Endothelial cell of umbilical vein (primary cell): ENCODE results near the gene GNB1. TPM values are rescaled to one million over a fixed set of nuclear protein-coding genes. Genes with fewer than 3 reads are reported as not detected.

ENCODE experiments used
- BruUV-seq: library from RNA; stranded (reverse); fragments of 400-500 nt; replicated peaks from 2 replicates; lab custom pipeline; 2021; lab: Mats Ljungman, UMichigan
- CTCF ChIA-PET: fragments of 300-600, 350-600 bp; sonication (Branson Sonifier 250); formaldehyde crosslinking; loops from one replicate; lab custom pipeline; 2021; ENCODE audit warnings: antibody characterized with exemption, inconsistent platforms; lab: Charles Lee
- POLR2A ChIA-PET: fragments of 300-600, 350-600 bp; sonication (Branson Sonifier 250); formaldehyde crosslinking; loops from one replicate; lab custom pipeline; 2021; ENCODE audit warnings: antibody characterized with exemption, inconsistent platforms; lab: Charles Lee
- DNase-seq: peaks from one replicate; pipeline ENCODE4 v3.0.0-alpha.2; 2011; ENCODE audit warnings: low read depth, low spot score
- FAIRE-seq: peaks from 2 replicates; lab custom pipeline; 2011; peaks lifted over from hg19 to GRCh38; lab: Jason Lieb, UNC
- H2AFZ ChIP-seq: 2 replicates; pipeline ENCODE4 v1.6.0; 2012; ENCODE audit warnings: low read depth, low read length, control low read depth, inconsistent platforms
- H3K27ac ChIP-seq: 2 replicates; pipeline ENCODE4 v1.5.1; 2011; ENCODE audit warnings: low read depth, mild to moderate bottlenecking, control low read depth, low read length, moderate library complexity; ENCODE audit not compliant: insufficient read depth
- H3K27me3 ChIP-seq, 2 experiments: 2 replicates each; pipeline versions ENCODE4 v1.6.0 to v1.6.1; 2011; ENCODE audit warnings: low read length in 2 of 2, mixed read lengths in 1 of 2; ENCODE audit not compliant: control insufficient read depth in 2 of 2, insufficient read depth in 2 of 2
- H3K36me3 ChIP-seq, 2 experiments: 2 replicates in 1 of 2; 3 replicates in 1 of 2; pipeline ENCODE4 v1.5.1; 2011; ENCODE audit warnings: low read length in 2 of 2, mild to moderate bottlenecking in 1 of 2, moderate library complexity in 1 of 2; ENCODE audit not compliant: control insufficient read depth in 2 of 2, insufficient read depth in 2 of 2; ENCODE audit errors: extremely low read depth in 1 of 2
- H3K4me1 ChIP-seq: 3 replicates; pipeline ENCODE4 v1.5.1; 2011; ENCODE audit warnings: mild to moderate bottlenecking, low read length; ENCODE audit not compliant: control insufficient read depth, insufficient read depth; ENCODE audit errors: extremely low read depth
- H3K4me2 ChIP-seq: 2 replicates; pipeline ENCODE4 v1.6.1; 2011; ENCODE audit warnings: low read length, control low read depth, mixed read lengths; ENCODE audit not compliant: insufficient read depth
- H3K4me3 ChIP-seq, 3 experiments: fragments of 200-600 bp in 1 of 3; sonication (generic), shearing (Covaris generic) in 1 of 3; replicated peaks in 1 of 3; 2 replicates each; pipeline ENCODE4 v1.5.1; 2011 to 2016; ENCODE audit warnings: control low read depth in 3 of 3, low read length in 3 of 3, mild to moderate bottlenecking in 2 of 3, inconsistent platforms in 1 of 3, low read depth in 1 of 3, moderate library complexity in 1 of 3; ENCODE audit not compliant: insufficient read depth in 1 of 3
- H3K79me2 ChIP-seq: 2 replicates; pipeline ENCODE4 v1.6.0; 2012; ENCODE audit warnings: low read length, inconsistent platforms; ENCODE audit not compliant: control insufficient read depth, insufficient read depth
- H3K9ac ChIP-seq: replicated peaks from 2 replicates; pipeline ENCODE3; 2011; ENCODE audit warnings: low read length, control low read depth; ENCODE audit not compliant: insufficient read depth; ENCODE audit errors: extremely low read depth
- H3K9me1 ChIP-seq: replicated peaks from 3 replicates; pipeline ENCODE4 v1.6.0; 2011; ENCODE audit warnings: mild to moderate bottlenecking, low read length; ENCODE audit not compliant: control insufficient read depth, insufficient read depth; ENCODE audit errors: extremely low read depth
- H3K9me3 ChIP-seq: replicated peaks from 2 replicates; pipeline ENCODE4 v1.5.1; 2012; ENCODE audit warnings: low read length, inconsistent platforms; ENCODE audit not compliant: control insufficient read depth, insufficient read depth
- H4K20me1 ChIP-seq: replicated peaks from 2 replicates; pipeline ENCODE3; 2011; ENCODE audit warnings: mild to moderate bottlenecking, low read length; ENCODE audit not compliant: control insufficient read depth, insufficient read depth; ENCODE audit errors: extremely low read depth
- EZH2 ChIP-seq: IDR thresholded peaks from 2 replicates; pipeline ENCODE4 v1.6.1; 2012; ENCODE audit warnings: borderline replicate concordance, low read depth, mild to moderate bottlenecking, moderate library complexity, low read length, inconsistent platforms; ENCODE audit not compliant: severe bottlenecking
- FOS ChIP-seq: IDR thresholded peaks from 2 replicates; pipeline ENCODE4 v1.6.1; 2011; ENCODE audit warnings: mild to moderate bottlenecking, low read length, moderate library complexity, borderline replicate concordance; ENCODE audit not compliant: insufficient read depth
- GATA2 ChIP-seq: IDR thresholded peaks from 2 replicates; pipeline ENCODE4 v1.7.0; 2011; ENCODE audit warnings: low read depth, mild to moderate bottlenecking, moderate library complexity, mixed read lengths, low read length; ENCODE audit not compliant: insufficient read length, insufficient read depth
- JUN ChIP-seq: IDR thresholded peaks from 2 replicates; pipeline ENCODE4 v1.6.1; 2011; ENCODE audit warnings: borderline replicate concordance, low read depth; ENCODE audit not compliant: insufficient read length, insufficient read depth
- MAX ChIP-seq: IDR thresholded peaks from 2 replicates; pipeline ENCODE4 v1.6.1; 2011; ENCODE audit not compliant: insufficient read depth, insufficient read length
- MYC ChIP-seq: IDR thresholded peaks from one replicate; pipeline ENCODE4 v1.6.1; 2011; ENCODE audit warnings: mild to moderate bottlenecking, low read depth, low read length
- POLR2A ChIP-seq: IDR thresholded peaks from 2 replicates; pipeline ENCODE4 v1.6.1; 2012; ENCODE audit warnings: low read depth, mild to moderate bottlenecking, control low read depth, low read length
- POLR2AphosphoS5 ChIP-seq: IDR thresholded peaks from 2 replicates; pipeline ENCODE4 v1.6.1; 2012; ENCODE audit warnings: low read depth, mild to moderate bottlenecking, control low read depth, low read length, moderate library complexity; ENCODE audit not compliant: insufficient read depth
- dilution Hi-C: fragments of 300-500 bp; cut with MboI; formaldehyde crosslinking; loops from one replicate; pipeline ENCODE4 v1.15.0; 2019; ENCODE audit warnings: low sequenced_read_pairs; ENCODE audit not compliant: extremely low pct_ligation_motif_present
- intact Hi-C: fragments of 100-400 bp; cut with micrococcal nuclease; formaldehyde crosslinking; loops from one replicate; pipeline ENCODE4 v1.10.0; 2022
- polyA plus RNA-seq, 4 experiments: library from polyadenylated mRNA; depleted of rRNA in 3 of 4; stranded (reverse) in 3 of 4; unstranded in 1 of 4; fragments of >200 nt; gene quantifications; 2 replicates each; pipeline versions ENCODE4 v1.2.1 to v1.2.3, GENCODE V29; 2011 to 2012; ENCODE audit warnings: missing spikeins in 1 of 4
- total RNA-seq: library from RNA; stranded (reverse); gene quantifications from 2 replicates; pipeline ENCODE4 v1.2.3, GENCODE V29; 2021
- TF ChIP-seq, protein P1 (sequence below), 2 donors: IDR thresholded peaks; 1 replicate in 1 of 2; 2 replicates in 1 of 2; pipeline ENCODE4 v1.5.1; 2011; ENCODE audit warnings: low read length in 2 of 2, mild to moderate bottlenecking in 2 of 2, moderate library complexity in 2 of 2, control low read depth in 1 of 2, inconsistent platforms in 1 of 2, low read depth in 1 of 2; ENCODE audit not compliant: insufficient read depth in 1 of 2; ENCODE audit errors: extremely low read depth in 1 of 2

The GNB1 gene
- total and polyA plus RNA-seq, 2 donors (not counting 3 experiments of a cell fraction or from before 2014, with no cell fraction given): 501 to 529 TPM

DNA sequence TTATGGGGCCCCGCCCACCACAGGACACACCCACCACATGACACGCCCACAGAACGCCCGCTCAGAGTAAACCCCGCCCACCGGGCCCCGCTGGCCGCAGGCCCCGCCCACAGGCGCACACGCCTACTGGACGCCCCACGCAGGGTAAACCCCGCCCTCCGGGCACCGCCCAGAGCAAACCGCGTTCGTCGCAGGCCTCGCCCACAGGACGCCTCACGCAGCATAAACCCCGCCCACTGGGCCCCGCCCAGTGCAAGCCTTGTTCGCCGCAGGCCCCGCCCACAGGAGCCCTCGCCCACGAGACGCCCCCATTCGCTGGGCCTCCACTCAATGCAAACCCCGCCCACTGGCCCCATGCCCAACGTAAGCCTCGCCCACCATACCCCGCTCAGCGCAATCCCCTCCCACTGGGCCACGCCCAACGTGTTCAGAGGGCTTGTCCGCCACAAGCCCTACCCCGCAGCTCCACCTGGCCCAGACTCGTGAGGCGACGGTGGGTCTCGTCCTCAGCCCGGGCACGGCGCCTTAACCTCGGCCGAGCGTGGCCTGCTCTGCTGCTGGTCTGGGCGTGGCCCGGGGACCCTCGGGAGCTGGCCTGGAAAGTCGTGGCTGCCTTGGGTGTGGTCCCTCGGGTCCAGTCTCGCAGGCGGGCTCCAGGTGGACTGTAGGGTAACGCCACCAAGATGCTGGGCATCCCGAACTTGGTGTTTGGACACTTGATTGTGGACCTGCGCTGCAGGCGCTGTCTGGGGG, 28.6 kb upstream of the GNB1 start:
- no peak overlapping the region for H3K9ac ChIP-seq
- no peak overlapping the region for H3K27ac ChIP-seq
- no peaks in the 10 kb centered on the region for H3K36me3 ChIP-seq
- H2AFZ ChIP-seq: peak overlapping the region; percentile 88
- H3K9me1 ChIP-seq: no peaks in the 10 kb centered on the region
- DNase-seq (peak; percentile 98), FAIRE-seq (peak; percentile 99)
- POLR2A ChIA-PET: no interaction called here
- no peaks in the 10 kb centered on the region for H3K27me3 ChIP-seq
- H3K79me2 ChIP-seq: no peaks in the 10 kb centered on the region
- H3K4me3 ChIP-seq: peak overlapping the region in 2 of 3 experiments; percentile 40 to 42
- no peaks in the 10 kb centered on the region for H4K20me1 ChIP-seq
- CTCF ChIA-PET: interaction anchor here (1.1 kb wide), 1 partner anchor 11 kb away, joined by 4 read pairs; no protein-coding TSS in a partner anchor
- peak overlapping the region; percentile 52 for H3K4me2 ChIP-seq
- no peaks in the 10 kb centered on the region for H3K9me3 ChIP-seq
- BruUV-seq: no TSS peak
- TF ChIP-seq MAX: peak; percentile 26
- TF ChIP-seq JUN: no peak
- H3K4me1 ChIP-seq: peaks cover 5% of the 10 kb centered on the region
- dilution Hi-C loops (no loop called here), intact Hi-C loops (loop anchor here (1.0 to 10.0 kb wide), 2 partner anchors 10 to 215 kb away; no protein-coding TSS in a partner anchor)

- DNase-seq: no peak
- TF ChIP-seq POLR2A: no peak
- TF ChIP-seq POLR2AphosphoS5: no peak
- TF ChIP-seq JUN: no peak
- no peak for TF ChIP-seq MYC
- no peak for TF ChIP-seq GATA2
- TF ChIP-seq EZH2: no peak
- TF ChIP-seq FOS: no peak
- TF ChIP-seq, protein P1, sequence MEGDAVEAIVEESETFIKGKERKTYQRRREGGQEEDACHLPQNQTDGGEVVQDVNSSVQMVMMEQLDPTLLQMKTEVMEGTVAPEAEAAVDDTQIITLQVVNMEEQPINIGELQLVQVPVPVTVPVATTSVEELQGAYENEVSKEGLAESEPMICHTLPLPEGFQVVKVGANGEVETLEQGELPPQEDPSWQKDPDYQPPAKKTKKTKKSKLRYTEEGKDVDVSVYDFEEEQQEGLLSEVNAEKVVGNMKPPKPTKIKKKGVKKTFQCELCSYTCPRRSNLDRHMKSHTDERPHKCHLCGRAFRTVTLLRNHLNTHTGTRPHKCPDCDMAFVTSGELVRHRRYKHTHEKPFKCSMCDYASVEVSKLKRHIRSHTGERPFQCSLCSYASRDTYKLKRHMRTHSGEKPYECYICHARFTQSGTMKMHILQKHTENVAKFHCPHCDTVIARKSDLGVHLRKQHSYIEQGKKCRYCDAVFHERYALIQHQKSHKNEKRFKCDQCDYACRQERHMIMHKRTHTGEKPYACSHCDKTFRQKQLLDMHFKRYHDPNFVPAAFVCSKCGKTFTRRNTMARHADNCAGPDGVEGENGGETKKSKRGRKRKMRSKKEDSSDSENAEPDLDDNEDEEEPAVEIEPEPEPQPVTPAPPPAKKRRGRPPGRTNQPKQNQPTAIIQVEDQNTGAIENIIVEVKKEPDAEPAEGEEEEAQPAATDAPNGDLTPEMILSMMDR (IDR thresholded peaks at IDR 0.05; ENCODE audit: extremely low read depth in 1 of 2, insufficient read depth in 1 of 2, low read depth in 1 of 2, low read length in 2 of 2): no peak
- BruUV-seq: no TSS peak
- no peaks in the 10 kb centered on the region for H3K36me3 ChIP-seq
- dilution Hi-C loops (no loop called here), intact Hi-C loops (loop anchor here (1.0 to 10.0 kb wide), 2 partner anchors 10 to 216 kb away; no protein-coding TSS in a partner anchor)
- H2AFZ ChIP-seq: peak within 1 kb of the TSS; percentile 88
- H3K27me3 ChIP-seq: no peaks in the 10 kb centered on the region
- no peaks in the 10 kb centered on the region for H3K9me3 ChIP-seq
- FAIRE-seq: no peak
- H4K20me1 ChIP-seq: no peaks in the 10 kb centered on the region
- H3K27ac ChIP-seq: no peak within 1 kb of the TSS
- H3K4me2 ChIP-seq: peak within 1 kb of the TSS; percentile 52
- POLR2A ChIA-PET: no interaction called here
- H3K4me3 ChIP-seq: peak within 1 kb of the TSS; percentile 29 to 42 (median 40)
- peak within 1 kb of the TSS; percentile 29 for H3K9ac ChIP-seq
- CTCF ChIA-PET: interaction anchor here (1.1 to 2.3 kb wide), 2 partner anchors 10 kb away, joined by 4 to 7 read pairs; no protein-coding TSS in a partner anchor
- no peaks in the 10 kb centered on the region for H3K9me1 ChIP-seq
- H3K4me1 ChIP-seq: peaks cover 5% of the 10 kb centered on the region
- H3K79me2 ChIP-seq: no peaks in the 10 kb centered on the region
Observed at GRCh38 chr1:1918901-1919303, 28.0 kb upstream of the GNB1 start, which contains the start of gene TMEM52. TMEM52 (minus strand) TSS chr1:1919279; CDS start chr1:1919265, 14 bp downstream.
